H1 (cell line): ENCODE measurements around the gene AIM2.

Experiments
- CBX8 ChIP-seq: fragments of 300-800, 300-1000 bp; sonication (generic); IDR thresholded peaks from 2 replicates; pipeline ENCODE4 v1.7.1; 2016; ENCODE audit warnings: low read depth, low read length, borderline replicate concordance
- CHD1 ChIP-seq: IDR thresholded peaks from 2 replicates; pipeline ENCODE4 v1.6.1; 2012; ENCODE audit warnings: low read depth, low read length, improper control_type of control experiment
- EZH2 ChIP-seq: fragments of 200-600 bp; sonication (generic); IDR thresholded peaks from 2 replicates; pipeline ENCODE4 v1.7.1; 2012; ENCODE audit warnings: low read depth, mild to moderate bottlenecking, moderate library complexity, low read length, inconsistent platforms; ENCODE audit not compliant: severe bottlenecking
- FOSL1 ChIP-seq: IDR thresholded peaks from 2 replicates; pipeline ENCODE4 v1.6.1; 2011; ENCODE audit warnings: mild to moderate bottlenecking, low read depth, low read length, moderate library complexity; ENCODE audit not compliant: insufficient read depth
- KDM1A ChIP-seq: fragments of 200-600, 300-600 bp; sonication (generic); IDR thresholded peaks from 2 replicates; pipeline ENCODE4 v1.7.1; 2016; ENCODE audit warnings: mild to moderate bottlenecking, low read length, borderline replicate concordance
- MAFK ChIP-seq: IDR thresholded peaks from 2 replicates; pipeline ENCODE4 v1.6.1; 2012; ENCODE audit warnings: low read depth, mild to moderate bottlenecking, improper control_type of control experiment, low read length
- POLR2A ChIP-seq, 2 experiments: IDR thresholded peaks; 1 replicate in 1 of 2; 2 replicates in 1 of 2; pipeline ENCODE4 v1.6.1; 2011; ENCODE audit warnings: low read depth in 2 of 2, low read length in 2 of 2, mild to moderate bottlenecking in 2 of 2; ENCODE audit errors: control extremely low read depth in 1 of 2
- POLR2AphosphoS5 ChIP-seq: IDR thresholded peaks from 2 replicates; pipeline ENCODE4 v1.6.1; 2011; ENCODE audit warnings: low read depth, low read length
- TEAD4 ChIP-seq: IDR thresholded peaks from 2 replicates; pipeline ENCODE4 v1.6.1; 2012; ENCODE audit warnings: low read depth, low read length, inconsistent platforms, mixed read lengths
- TF ChIP-seq, protein P1 (sequence below), 3 experiments: IDR thresholded peaks; 1 replicate in 2 of 3; 2 replicates in 1 of 3; pipeline versions ENCODE4 v1.5.1 to v1.6.1; 2011; ENCODE audit warnings: low read length in 3 of 3, mild to moderate bottlenecking in 3 of 3, inconsistent platforms in 2 of 3, low read depth in 1 of 3, moderate library complexity in 1 of 3; ENCODE audit not compliant: insufficient read depth in 1 of 3; ENCODE audit errors: control extremely low read depth in 1 of 3
- TF ChIP-seq, protein P2 (sequence below): IDR thresholded peaks from 2 replicates; pipeline ENCODE4 v1.6.1; 2012; ENCODE audit warnings: low read length, inconsistent platforms

GRCh38 chr1:159077120-159077961 is 775 bp upstream of the AIM2 start:
- TF ChIP-seq, protein P1, sequence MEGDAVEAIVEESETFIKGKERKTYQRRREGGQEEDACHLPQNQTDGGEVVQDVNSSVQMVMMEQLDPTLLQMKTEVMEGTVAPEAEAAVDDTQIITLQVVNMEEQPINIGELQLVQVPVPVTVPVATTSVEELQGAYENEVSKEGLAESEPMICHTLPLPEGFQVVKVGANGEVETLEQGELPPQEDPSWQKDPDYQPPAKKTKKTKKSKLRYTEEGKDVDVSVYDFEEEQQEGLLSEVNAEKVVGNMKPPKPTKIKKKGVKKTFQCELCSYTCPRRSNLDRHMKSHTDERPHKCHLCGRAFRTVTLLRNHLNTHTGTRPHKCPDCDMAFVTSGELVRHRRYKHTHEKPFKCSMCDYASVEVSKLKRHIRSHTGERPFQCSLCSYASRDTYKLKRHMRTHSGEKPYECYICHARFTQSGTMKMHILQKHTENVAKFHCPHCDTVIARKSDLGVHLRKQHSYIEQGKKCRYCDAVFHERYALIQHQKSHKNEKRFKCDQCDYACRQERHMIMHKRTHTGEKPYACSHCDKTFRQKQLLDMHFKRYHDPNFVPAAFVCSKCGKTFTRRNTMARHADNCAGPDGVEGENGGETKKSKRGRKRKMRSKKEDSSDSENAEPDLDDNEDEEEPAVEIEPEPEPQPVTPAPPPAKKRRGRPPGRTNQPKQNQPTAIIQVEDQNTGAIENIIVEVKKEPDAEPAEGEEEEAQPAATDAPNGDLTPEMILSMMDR (IDR thresholded peaks at IDR 0.05; ENCODE audit: control extremely low read depth in 1 of 3, insufficient read depth in 1 of 3, low read depth in 1 of 3, low read length in 3 of 3) = no peak
- no peak for TF ChIP-seq POLR2AphosphoS5
- TF ChIP-seq, protein P2, sequence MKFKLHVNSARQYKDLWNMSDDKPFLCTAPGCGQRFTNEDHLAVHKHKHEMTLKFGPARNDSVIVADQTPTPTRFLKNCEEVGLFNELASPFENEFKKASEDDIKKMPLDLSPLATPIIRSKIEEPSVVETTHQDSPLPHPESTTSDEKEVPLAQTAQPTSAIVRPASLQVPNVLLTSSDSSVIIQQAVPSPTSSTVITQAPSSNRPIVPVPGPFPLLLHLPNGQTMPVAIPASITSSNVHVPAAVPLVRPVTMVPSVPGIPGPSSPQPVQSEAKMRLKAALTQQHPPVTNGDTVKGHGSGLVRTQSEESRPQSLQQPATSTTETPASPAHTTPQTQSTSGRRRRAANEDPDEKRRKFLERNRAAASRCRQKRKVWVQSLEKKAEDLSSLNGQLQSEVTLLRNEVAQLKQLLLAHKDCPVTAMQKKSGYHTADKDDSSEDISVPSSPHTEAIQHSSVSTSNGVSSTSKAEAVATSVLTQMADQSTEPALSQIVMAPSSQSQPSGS = no peak
- no peak for TF ChIP-seq CBX8
- TF ChIP-seq FOSL1 = no peak
- TF ChIP-seq MAFK = no peak
- TF ChIP-seq EZH2 = no peak
- no peak for TF ChIP-seq KDM1A
- TF ChIP-seq POLR2A (IDR thresholded peaks at IDR 0.05; ENCODE audit: control extremely low read depth in 1 of 2, low read depth in 2 of 2, low read length in 2 of 2) = no peak
- TF ChIP-seq CHD1 = no peak
- no peak for TF ChIP-seq TEAD4
